HCT116 (cell line): ENCODE data around the gene CEND1. TPM values are rescaled to one million over a fixed set of nuclear protein-coding genes. Genes with fewer than 3 reads are reported as not detected.

Experiments used
- ATAC-seq: fragments of 200-7000 bp; cut with Tn5 transposase; 2 replicates; pipeline ENCODE4 v1.9.1; 2020; ENCODE audit warnings: mild to moderate bottlenecking, moderate library complexity
- BruUV-seq: library from RNA; stranded (reverse); fragments of 400-500 nt; replicated peaks from 2 replicates; lab custom pipeline; 2021; lab: Mats Ljungman, UMichigan
- CTCF ChIA-PET: fragments of 300-600 bp; sonication (Branson Sonifier 250); formaldehyde crosslinking; loops from one replicate; lab custom pipeline; 2021; ENCODE audit warnings: antibody characterized with exemption; lab: Charles Lee
- POLR2A ChIA-PET: fragments of 300-600, 350-600 bp; sonication (Branson Sonifier 250); formaldehyde crosslinking; loops from one replicate; lab custom pipeline; 2021; ENCODE audit warnings: antibody characterized with exemption; lab: Charles Lee
- RAD21 ChIA-PET, 2 experiments: fragments of 300-600 bp; sonication (Branson Sonifier 250); formaldehyde crosslinking; loops; one replicate each; lab custom pipeline; 2023; ENCODE audit warnings: low total read pairs in 2 of 2; ENCODE audit not compliant: uncharacterized antibody in 2 of 2, unreplicated experiment in 2 of 2, low non-redundant PET in 1 of 2; lab: Charles Lee
- DNase-seq: peaks from one replicate; pipeline ENCODE4 v3.0.0-alpha.2; 2010; ENCODE audit warnings: low read depth, low spot score
- H2AFZ ChIP-seq: fragments of 200-600 bp; shearing (Covaris generic), sonication (generic); 2 replicates; pipeline ENCODE4 v1.6.1; 2017; ENCODE audit warnings: low read depth, mixed run types, mixed read lengths, antibody characterized with exemption, low read length; ENCODE audit not compliant: poor library complexity, severe bottlenecking
- H3K27ac ChIP-seq: 2 replicates; pipeline ENCODE4 v1.5.1; 2012; ENCODE audit warnings: low read depth, low read length
- H3K27me3 ChIP-seq: fragments of 200-600 bp; sonication (generic); 2 replicates; pipeline ENCODE4 v1.6.1; 2016; ENCODE audit warnings: mixed run types, low read length, mixed read lengths; ENCODE audit not compliant: insufficient read depth
- H3K36me3 ChIP-seq, 2 experiments: fragments of 200-500 bp in 1 of 2; fragments of 200-600 bp in 1 of 2; sonication (Bioruptor generic) in 1 of 2; sonication (generic) in 1 of 2; 2 replicates each; pipeline versions ENCODE4 v1.5.1 to v1.6.1; 2014 to 2016; ENCODE audit warnings: low read length in 2 of 2, inconsistent platforms in 1 of 2, mixed read lengths in 1 of 2, mixed run types in 1 of 2; ENCODE audit not compliant: insufficient read depth in 2 of 2, control insufficient read depth in 1 of 2
- H3K4me1 ChIP-seq, 2 experiments: fragments of 200-600 bp in 1 of 2; sonication (generic) in 1 of 2; 2 replicates each; pipeline versions ENCODE4 v1.5.1 to v1.6.1; 2012 to 2017; ENCODE audit warnings: low read length in 2 of 2, inconsistent platforms in 1 of 2, mild to moderate bottlenecking in 1 of 2, mixed read lengths in 1 of 2, mixed run types in 1 of 2, moderate library complexity in 1 of 2; ENCODE audit not compliant: insufficient read depth in 2 of 2, control insufficient read depth in 1 of 2
- H3K4me2 ChIP-seq: fragments of 200-600 bp; sonication (generic); 2 replicates; pipeline ENCODE4 v1.6.1; 2017; ENCODE audit warnings: mixed run types, low read length, mixed read lengths
- H3K4me3 ChIP-seq, 2 experiments: fragments of 200-600 bp in 1 of 2; sonication (generic) in 1 of 2; replicated peaks in 1 of 2; 2 replicates each; pipeline ENCODE4 v1.5.1; 2011 to 2016; ENCODE audit warnings: low read length in 2 of 2, control low read depth in 1 of 2, low read depth in 1 of 2, mild to moderate bottlenecking in 1 of 2, mixed read lengths in 1 of 2, mixed run types in 1 of 2
- H3K79me2 ChIP-seq: fragments of 200-600 bp; sonication (generic); 2 replicates; pipeline ENCODE4 v1.6.1; 2017; ENCODE audit warnings: mild to moderate bottlenecking, mixed run types, low read length, moderate library complexity, mixed read lengths; ENCODE audit not compliant: insufficient read depth
- H3K9ac ChIP-seq: fragments of 200-600 bp; sonication (generic); 2 replicates; pipeline ENCODE4 v1.6.1; 2016; ENCODE audit warnings: low read length, mixed read lengths
- H3K9me2 ChIP-seq: fragments of 200-600 bp; sonication (generic), shearing (Covaris generic); 2 replicates; pipeline ENCODE4 v1.6.1; 2017; ENCODE audit warnings: mixed run types, mild to moderate bottlenecking, moderate library complexity; ENCODE audit not compliant: insufficient read depth
- H3K9me3 ChIP-seq, 2 experiments: fragments of 200-500 bp in 1 of 2; fragments of 200-600 bp in 1 of 2; sonication (Bioruptor generic) in 1 of 2; sonication (generic) in 1 of 2; 2 replicates each; pipeline ENCODE4 v1.6.1; 2014 to 2017; ENCODE audit warnings: low read length in 2 of 2, mixed read lengths in 2 of 2, inconsistent platforms in 1 of 2, low read depth in 1 of 2, mild to moderate bottlenecking in 1 of 2, mixed run types in 1 of 2, moderate library complexity in 1 of 2; ENCODE audit not compliant: control insufficient read depth in 1 of 2, insufficient read depth in 1 of 2
- H4K20me1 ChIP-seq: fragments of 200-600 bp; sonication (generic), shearing (Covaris generic); 2 replicates; pipeline ENCODE4 v1.6.1; 2017; ENCODE audit warnings: mixed run types, mild to moderate bottlenecking, moderate library complexity; ENCODE audit not compliant: insufficient read depth
- ATF3 ChIP-seq: IDR thresholded peaks from 2 replicates; pipeline ENCODE4 v1.6.1; 2012
- CBX3 ChIP-seq: IDR thresholded peaks from 2 replicates; pipeline ENCODE4 v1.6.1; 2012; ENCODE audit warnings: low read depth
- CEBPB ChIP-seq: IDR thresholded peaks from 2 replicates; pipeline ENCODE4 v1.6.1; 2012; ENCODE audit warnings: low read depth
- EGR1 ChIP-seq: IDR thresholded peaks from 2 replicates; pipeline ENCODE4 v1.6.1; 2012; ENCODE audit warnings: low read depth
- ELF1 ChIP-seq: IDR thresholded peaks from 2 replicates; pipeline ENCODE4 v1.6.1; 2012; ENCODE audit warnings: low read depth, borderline replicate concordance
- EZH2 ChIP-seq: fragments of 200-600 bp; sonication (generic); IDR thresholded peaks from 2 replicates; pipeline ENCODE4 v1.6.1; 2017; ENCODE audit warnings: antibody characterized with exemption, mixed run types
- EZH2phosphoT487 ChIP-seq: fragments of 200-600 bp; IDR thresholded peaks from 2 replicates; pipeline ENCODE4 v1.6.1; 2018; ENCODE audit warnings: antibody characterized with exemption, borderline replicate concordance
- FOSL1 ChIP-seq: IDR thresholded peaks from 2 replicates; pipeline ENCODE4 v1.6.1; 2012; ENCODE audit warnings: low read depth
- JUND ChIP-seq: IDR thresholded peaks from 2 replicates; pipeline ENCODE4 v1.6.1; 2012
- POLR2A ChIP-seq: IDR thresholded peaks from 2 replicates; pipeline ENCODE4 v1.7.0; 2011; ENCODE audit warnings: borderline replicate concordance; ENCODE audit not compliant: insufficient read depth, insufficient read length; ENCODE audit errors: extremely low read depth
- RAD21 ChIP-seq: IDR thresholded peaks from 2 replicates; pipeline ENCODE4 v1.6.1; 2012; ENCODE audit warnings: low read depth, mild to moderate bottlenecking
- SIN3A ChIP-seq: IDR thresholded peaks from 2 replicates; pipeline ENCODE4 v1.6.1; 2012; ENCODE audit warnings: low read depth
- SP1 ChIP-seq: IDR thresholded peaks from 2 replicates; pipeline ENCODE4 v1.6.1; 2012; ENCODE audit warnings: low read depth
- SRF ChIP-seq: IDR thresholded peaks from 2 replicates; pipeline ENCODE4 v1.6.1; 2012; ENCODE audit warnings: low read depth
- ZNF274 ChIP-seq: fragments of 200-500 bp; sonication (Bioruptor generic); IDR thresholded peaks from 2 replicates; pipeline ENCODE4 v1.6.1; 2014; ENCODE audit warnings: mild to moderate bottlenecking, low read depth, low read length, inconsistent platforms
- intact Hi-C: fragments of 100-400 bp; cut with micrococcal nuclease; formaldehyde crosslinking; loops from 2 replicates; pipeline ENCODE4 v1.10.0; 2022
- total RNA-seq: library from RNA; stranded (reverse); gene quantifications from one replicate; pipeline ENCODE4 v1.2.1, GENCODE V29; 2021; ENCODE audit not compliant: unreplicated experiment
- TF ChIP-seq, protein P1 (sequence below): IDR thresholded peaks from 2 replicates; pipeline ENCODE4 v1.6.1; 2012
- TF ChIP-seq, protein P2 (sequence below): IDR thresholded peaks from 2 replicates; pipeline ENCODE4 v1.6.1; 2012; ENCODE audit warnings: low read depth

The CEND1 gene
- total RNA-seq, 1 experiment from 2014 or later = 0.27 TPM

DNA sequence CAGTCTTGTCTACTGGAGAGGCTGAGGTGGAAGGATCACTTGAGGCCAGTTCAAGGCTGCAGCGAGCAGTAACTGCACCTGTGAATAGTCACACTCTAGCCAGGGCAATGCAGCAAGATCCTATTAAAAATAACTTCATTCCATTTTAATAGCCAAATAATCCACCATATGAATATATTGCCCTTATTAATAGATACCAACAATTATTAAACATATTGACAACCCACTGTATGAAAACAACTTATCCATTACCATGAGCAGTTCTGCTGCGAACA lies 23.0 kb downstream of the CEND1 start:
- Histone ChIP-seq H3K4me2 (no peak overlapping the region), H3K27me3 (no peaks in the 10 kb centered on the region), H3K36me3 (peaks cover 26 to 61% of the 10 kb centered on the region in 2 experiments), H3K4me3 (no peak overlapping the region), H3K79me2 (peaks cover 21% of the 10 kb centered on the region), H2AFZ (no peak overlapping the region), H4K20me1 (peaks cover 5% of the 10 kb centered on the region; the same call in 1 of the 2 replicates), H3K4me1 (peaks cover 16 to 43% of the 10 kb centered on the region in 2 experiments), H3K9me3 (no peaks in the 10 kb centered on the region), H3K9ac (no peak overlapping the region), H3K27ac (peak overlapping the region; percentile 45; the same call in 1 of the 2 replicates), H3K9me2 (no peaks in the 10 kb centered on the region)
- ChIA-PET CTCF (interaction anchor here (0.6 kb wide), 1 partner anchor 12 kb away, joined by 3 read pairs; no protein-coding TSS in a partner anchor), POLR2A (no interaction called here), RAD21 (no interaction called here)
- no peak for TF ChIP-seq FOSL1
- TF ChIP-seq ATF3 = no peak
- TF ChIP-seq, protein P1, sequence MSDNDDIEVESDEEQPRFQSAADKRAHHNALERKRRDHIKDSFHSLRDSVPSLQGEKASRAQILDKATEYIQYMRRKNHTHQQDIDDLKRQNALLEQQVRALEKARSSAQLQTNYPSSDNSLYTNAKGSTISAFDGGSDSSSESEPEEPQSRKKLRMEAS = no peak
- no peak for ATAC-seq
- intact Hi-C loops = no loop called here
- BruUV-seq = no TSS peak
- no peak for DNase-seq

DNA sequence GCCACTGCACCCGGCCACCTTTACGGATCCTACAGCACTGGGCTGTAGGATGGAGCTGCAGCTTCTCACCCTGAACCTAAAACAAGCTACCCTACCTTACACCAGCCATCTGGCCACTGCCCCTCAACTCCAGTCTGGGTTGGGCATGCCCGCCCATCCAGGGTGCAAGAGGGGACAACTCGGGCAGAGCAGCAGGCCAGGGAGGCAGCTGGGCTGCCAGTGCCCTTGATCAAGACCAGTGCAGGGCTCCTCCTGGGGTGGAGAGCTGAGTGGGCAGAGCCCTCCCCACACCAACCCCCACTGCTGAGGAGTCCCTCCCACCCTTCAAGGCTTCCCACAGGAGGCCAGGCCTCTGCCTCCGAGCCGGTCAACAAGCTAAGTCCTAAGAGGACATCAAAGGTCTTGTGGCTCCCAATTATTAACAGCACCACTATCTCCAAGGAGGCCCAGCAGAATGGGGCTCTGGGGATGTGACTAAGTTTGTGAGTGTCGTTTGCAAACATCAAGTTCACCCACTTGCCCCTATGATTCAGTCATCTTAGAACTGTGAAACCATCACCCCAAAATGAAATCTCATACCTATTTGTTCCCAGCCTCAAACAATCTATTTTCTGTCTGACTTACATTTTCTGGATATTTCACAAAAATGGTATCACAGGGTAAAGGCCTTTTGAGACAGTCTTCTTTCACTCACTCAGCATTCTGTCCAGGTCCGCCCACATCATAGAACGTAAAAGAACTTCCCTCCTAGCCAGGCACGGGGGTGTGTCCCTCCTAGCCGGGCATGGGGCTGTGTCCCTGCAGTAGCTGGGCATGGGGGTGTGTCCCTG lies 23.6 kb downstream of the CEND1 start:
- H4K20me1 ChIP-seq = peaks cover 5% of the 10 kb centered on the region; the same call in 1 of the 2 replicates
- intact Hi-C loops = no loop called here
- no peak for ATAC-seq
- H3K4me3 ChIP-seq = no peak overlapping the region
- CTCF ChIA-PET = interaction anchor here (0.6 kb wide), 1 partner anchor 12 kb away, joined by 3 read pairs; no protein-coding TSS in a partner anchor
- H3K9me2 ChIP-seq = no peaks in the 10 kb centered on the region
- no TSS peak for BruUV-seq
- POLR2A ChIA-PET = no interaction called here
- peaks cover 20 to 48% of the 10 kb centered on the region in 2 experiments for H3K4me1 ChIP-seq
- peaks cover 28 to 61% of the 10 kb centered on the region in 2 experiments for H3K36me3 ChIP-seq
- no peaks in the 10 kb centered on the region for H3K9me3 ChIP-seq
- H3K27me3 ChIP-seq = no peaks in the 10 kb centered on the region
- TF ChIP-seq CBX3 = no peak
- no peak for TF ChIP-seq ELF1
- TF ChIP-seq, protein P2, sequence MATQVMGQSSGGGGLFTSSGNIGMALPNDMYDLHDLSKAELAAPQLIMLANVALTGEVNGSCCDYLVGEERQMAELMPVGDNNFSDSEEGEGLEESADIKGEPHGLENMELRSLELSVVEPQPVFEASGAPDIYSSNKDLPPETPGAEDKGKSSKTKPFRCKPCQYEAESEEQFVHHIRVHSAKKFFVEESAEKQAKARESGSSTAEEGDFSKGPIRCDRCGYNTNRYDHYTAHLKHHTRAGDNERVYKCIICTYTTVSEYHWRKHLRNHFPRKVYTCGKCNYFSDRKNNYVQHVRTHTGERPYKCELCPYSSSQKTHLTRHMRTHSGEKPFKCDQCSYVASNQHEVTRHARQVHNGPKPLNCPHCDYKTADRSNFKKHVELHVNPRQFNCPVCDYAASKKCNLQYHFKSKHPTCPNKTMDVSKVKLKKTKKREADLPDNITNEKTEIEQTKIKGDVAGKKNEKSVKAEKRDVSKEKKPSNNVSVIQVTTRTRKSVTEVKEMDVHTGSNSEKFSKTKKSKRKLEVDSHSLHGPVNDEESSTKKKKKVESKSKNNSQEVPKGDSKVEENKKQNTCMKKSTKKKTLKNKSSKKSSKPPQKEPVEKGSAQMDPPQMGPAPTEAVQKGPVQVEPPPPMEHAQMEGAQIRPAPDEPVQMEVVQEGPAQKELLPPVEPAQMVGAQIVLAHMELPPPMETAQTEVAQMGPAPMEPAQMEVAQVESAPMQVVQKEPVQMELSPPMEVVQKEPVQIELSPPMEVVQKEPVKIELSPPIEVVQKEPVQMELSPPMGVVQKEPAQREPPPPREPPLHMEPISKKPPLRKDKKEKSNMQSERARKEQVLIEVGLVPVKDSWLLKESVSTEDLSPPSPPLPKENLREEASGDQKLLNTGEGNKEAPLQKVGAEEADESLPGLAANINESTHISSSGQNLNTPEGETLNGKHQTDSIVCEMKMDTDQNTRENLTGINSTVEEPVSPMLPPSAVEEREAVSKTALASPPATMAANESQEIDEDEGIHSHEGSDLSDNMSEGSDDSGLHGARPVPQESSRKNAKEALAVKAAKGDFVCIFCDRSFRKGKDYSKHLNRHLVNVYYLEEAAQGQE = no peak
- TF ChIP-seq EZH2phosphoT487 = no peak
- TF ChIP-seq EGR1 = no peak
- TF ChIP-seq FOSL1 = no peak
- no peak for TF ChIP-seq SIN3A
- TF ChIP-seq POLR2A = no peak
- TF ChIP-seq ZNF274 = no peak
- TF ChIP-seq SRF = no peak
- TF ChIP-seq, protein P1 = no peak
- no peak for TF ChIP-seq RAD21
- TF ChIP-seq CEBPB = no peak
- TF ChIP-seq JUND = no peak
- TF ChIP-seq SP1 = no peak
- no peak for TF ChIP-seq EZH2
- H3K9ac ChIP-seq = no peak overlapping the region
- no peak overlapping the region for H3K4me2 ChIP-seq
- DNase-seq = no peak
- H3K79me2 ChIP-seq = peaks cover 15% of the 10 kb centered on the region
- H3K27ac ChIP-seq = peak overlapping the region; percentile 45
- H2AFZ ChIP-seq = no peak overlapping the region
- RAD21 ChIA-PET = no interaction called here
